Type B pancreatic cell (in vitro differentiated cells): ENCODE results near the gene BUD23. TPM values are rescaled to one million over a fixed set of nuclear protein-coding genes. Genes with fewer than 3 reads are reported as not detected.

Experiments
- DNase-seq: peaks from one replicate; pipeline ENCODE4 v3.0.0; 2021; ENCODE audit warnings: mixed read lengths; ENCODE audit not compliant: unreplicated experiment; ENCODE audit errors: extremely low spot score
- H3K27ac Mint-ChIP-seq: 2 replicates; pipeline ENCODE4 v1.8.0; 2021; ENCODE audit warnings: mild to moderate bottlenecking, mixed read lengths
- H3K27me3 Mint-ChIP-seq: 2 replicates; pipeline ENCODE4 v1.8.0; 2021; ENCODE audit warnings: mixed read lengths
- H3K36me3 Mint-ChIP-seq: 2 replicates; pipeline ENCODE4 v1.8.0; 2021; ENCODE audit warnings: mixed read lengths
- H3K4me1 Mint-ChIP-seq: one replicate; pipeline ENCODE4 v1.8.0; 2021; ENCODE audit warnings: mixed read lengths; ENCODE audit not compliant: unreplicated experiment
- H3K4me3 Mint-ChIP-seq: 2 replicates; pipeline ENCODE4 v1.8.0; 2021; ENCODE audit warnings: mild to moderate bottlenecking, mixed read lengths
- H3K9me3 Mint-ChIP-seq: 2 replicates; pipeline ENCODE4 v1.8.0; 2021; ENCODE audit warnings: mixed read lengths
- total RNA-seq: library from RNA; stranded (reverse); gene quantifications from 2 replicates; pipeline ENCODE4 v1.2.1, GENCODE V29; 2021; ENCODE audit warnings: low replicate concordance
- TF ChIP-seq, protein P1 (sequence below): fragments of 200-600 bp; sonication (generic); conservative IDR thresholded peaks from 2 replicates; pipeline ENCODE4 v1.5.0; 2021; ENCODE audit warnings: antibody characterized with exemption, mild to moderate bottlenecking

BUD23 gene
- total RNA-seq, 1 donor from 2014 or later: 68.4 TPM

DNA sequence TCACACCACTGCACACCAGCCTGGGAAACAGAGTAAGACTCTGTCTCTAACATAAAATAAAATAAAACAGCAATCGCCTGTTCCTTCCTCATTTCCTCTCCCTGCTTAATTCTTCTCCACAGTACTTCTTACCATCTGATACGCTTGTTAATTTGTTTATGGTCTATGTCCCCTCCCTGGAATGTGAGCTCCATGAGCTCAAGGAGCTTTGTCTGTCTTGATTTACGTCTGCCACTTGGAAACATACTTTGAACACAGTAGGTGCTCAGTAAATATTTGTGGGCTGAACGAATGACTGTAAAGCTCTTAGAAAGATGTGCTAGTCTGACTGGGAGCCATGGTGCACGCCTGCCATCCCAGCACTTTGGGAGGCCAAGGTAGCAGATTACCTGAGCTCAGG, 45.2 kb downstream of the BUD23 start:
- TF ChIP-seq, protein P1, sequence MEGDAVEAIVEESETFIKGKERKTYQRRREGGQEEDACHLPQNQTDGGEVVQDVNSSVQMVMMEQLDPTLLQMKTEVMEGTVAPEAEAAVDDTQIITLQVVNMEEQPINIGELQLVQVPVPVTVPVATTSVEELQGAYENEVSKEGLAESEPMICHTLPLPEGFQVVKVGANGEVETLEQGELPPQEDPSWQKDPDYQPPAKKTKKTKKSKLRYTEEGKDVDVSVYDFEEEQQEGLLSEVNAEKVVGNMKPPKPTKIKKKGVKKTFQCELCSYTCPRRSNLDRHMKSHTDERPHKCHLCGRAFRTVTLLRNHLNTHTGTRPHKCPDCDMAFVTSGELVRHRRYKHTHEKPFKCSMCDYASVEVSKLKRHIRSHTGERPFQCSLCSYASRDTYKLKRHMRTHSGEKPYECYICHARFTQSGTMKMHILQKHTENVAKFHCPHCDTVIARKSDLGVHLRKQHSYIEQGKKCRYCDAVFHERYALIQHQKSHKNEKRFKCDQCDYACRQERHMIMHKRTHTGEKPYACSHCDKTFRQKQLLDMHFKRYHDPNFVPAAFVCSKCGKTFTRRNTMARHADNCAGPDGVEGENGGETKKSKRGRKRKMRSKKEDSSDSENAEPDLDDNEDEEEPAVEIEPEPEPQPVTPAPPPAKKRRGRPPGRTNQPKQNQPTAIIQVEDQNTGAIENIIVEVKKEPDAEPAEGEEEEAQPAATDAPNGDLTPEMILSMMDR: no peak
- no peak for DNase-seq
- H3K27me3 Mint-ChIP-seq: peaks cover 3% of the 10 kb centered on the region
- no peaks in the 10 kb centered on the region for H3K36me3 Mint-ChIP-seq
- H3K9me3 Mint-ChIP-seq: no peaks in the 10 kb centered on the region
- H3K4me3 Mint-ChIP-seq: no peak overlapping the region
- peak overlapping the region; percentile 13 for H3K27ac Mint-ChIP-seq
- H3K4me1 Mint-ChIP-seq: peaks cover 5% of the 10 kb centered on the region

DNA sequence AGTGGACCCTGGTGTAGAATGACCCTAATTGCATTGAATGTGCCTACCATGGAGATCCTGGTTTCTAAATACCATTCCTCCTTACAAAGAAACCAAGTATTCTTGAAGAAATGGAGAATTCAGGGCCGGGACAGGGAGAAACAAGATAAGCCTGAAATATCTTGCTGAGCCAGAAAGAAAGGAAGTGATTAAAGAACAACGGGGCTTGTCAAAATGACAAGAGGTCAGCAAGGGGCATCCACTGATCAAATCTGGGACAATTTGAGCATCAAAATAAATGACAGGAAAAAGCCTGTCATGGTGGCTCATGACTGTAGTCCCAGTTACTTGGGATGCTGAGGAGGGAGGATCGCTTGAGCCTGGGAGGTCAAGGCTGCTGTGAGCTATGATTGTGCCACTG, 47.1 kb downstream of the BUD23 start:
- peaks cover 12% of the 10 kb centered on the region for H3K4me1 Mint-ChIP-seq
- H3K27me3 Mint-ChIP-seq: peaks cover 3% of the 10 kb centered on the region
- peak overlapping the region; percentile 19 for H3K27ac Mint-ChIP-seq
- H3K9me3 Mint-ChIP-seq: peaks cover 3% of the 10 kb centered on the region
- TF ChIP-seq, protein P1: no peak
- H3K4me3 Mint-ChIP-seq: peak overlapping the region; percentile 5
- H3K36me3 Mint-ChIP-seq: no peaks in the 10 kb centered on the region
- no peak for DNase-seq

DNA sequence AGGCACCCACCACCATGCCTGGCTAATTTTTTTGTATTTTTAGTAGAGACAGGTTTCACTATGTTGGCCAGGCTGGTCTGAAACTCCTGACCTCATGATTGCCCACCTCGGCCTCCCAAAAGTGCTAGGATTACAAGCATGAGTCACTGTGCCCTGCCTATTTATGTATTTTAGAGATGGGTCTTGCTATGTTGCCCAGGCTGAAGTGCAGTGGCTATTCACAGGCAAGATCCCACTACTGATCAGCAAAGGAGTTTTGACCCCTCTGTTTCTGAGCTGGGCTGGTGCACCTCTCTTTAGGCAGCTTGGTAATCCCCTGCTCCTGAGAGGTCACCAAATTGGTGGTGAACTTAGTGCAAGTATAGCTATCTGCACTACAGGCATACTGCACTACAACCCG, 49.0 kb downstream of the BUD23 start:
- H3K9me3 Mint-ChIP-seq: peaks cover 3% of the 10 kb centered on the region
- H3K4me3 Mint-ChIP-seq: no peak overlapping the region
- H3K36me3 Mint-ChIP-seq: no peaks in the 10 kb centered on the region
- TF ChIP-seq, protein P1: no peak
- peaks cover 12% of the 10 kb centered on the region for H3K4me1 Mint-ChIP-seq
- no peak overlapping the region for H3K27ac Mint-ChIP-seq
- no peak for DNase-seq
- H3K27me3 Mint-ChIP-seq: peaks cover 3% of the 10 kb centered on the region

DNA sequence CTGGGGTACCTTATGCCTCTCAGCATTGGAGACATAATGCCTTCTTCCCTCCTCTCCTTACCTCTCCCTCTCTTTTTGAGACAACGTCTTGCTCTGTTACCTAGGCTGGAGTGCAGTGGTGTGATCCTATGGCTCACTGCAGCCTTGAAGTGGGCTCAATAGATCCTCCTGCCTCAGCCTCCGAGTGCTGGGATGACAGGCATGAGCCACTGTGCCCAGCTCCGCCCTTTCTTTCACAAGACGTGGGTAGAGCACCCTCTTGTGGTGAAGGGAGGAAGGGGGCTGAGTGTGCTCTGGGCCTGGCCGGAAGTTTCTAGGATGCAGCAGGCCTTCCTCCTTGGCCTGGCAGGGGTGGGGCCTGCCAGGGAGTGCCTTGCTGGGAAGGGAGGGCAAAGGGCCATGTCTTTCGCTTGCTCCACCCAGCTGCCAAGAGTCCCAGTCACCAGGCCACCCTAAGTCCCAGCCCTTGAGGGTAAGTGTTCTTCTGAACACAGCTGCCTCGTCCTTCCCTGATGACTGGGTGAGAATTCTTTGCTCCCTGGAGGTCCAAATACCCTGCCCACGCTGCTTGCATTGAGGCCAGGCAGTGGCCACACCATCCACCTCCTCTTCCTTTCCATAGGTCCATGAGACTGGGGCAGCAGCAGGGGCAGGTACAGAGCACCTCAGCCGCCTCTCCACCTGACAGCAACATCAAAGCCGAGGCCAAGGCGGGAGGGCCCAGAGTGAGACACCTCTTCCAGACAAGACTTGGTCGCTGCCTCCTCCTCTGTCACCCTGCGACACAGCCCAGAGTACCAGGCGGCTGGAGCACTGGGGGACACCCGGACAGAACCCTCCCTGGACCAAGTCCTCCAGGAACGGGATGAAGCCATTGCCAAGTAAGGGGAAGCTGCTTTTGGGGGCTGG, 51.5 kb downstream of the BUD23 start:
- H3K9me3 Mint-ChIP-seq: peaks cover 3% of the 10 kb centered on the region
- DNase-seq: peak; percentile 79
- H3K27me3 Mint-ChIP-seq: no peaks in the 10 kb centered on the region
- peak overlapping the region; percentile 44 for H3K4me3 Mint-ChIP-seq
- no peaks in the 10 kb centered on the region for H3K36me3 Mint-ChIP-seq
- H3K4me1 Mint-ChIP-seq: peaks cover 12% of the 10 kb centered on the region
- H3K27ac Mint-ChIP-seq: peak overlapping the region; percentile 85
- TF ChIP-seq, protein P1: peak; percentile 85

DNA sequence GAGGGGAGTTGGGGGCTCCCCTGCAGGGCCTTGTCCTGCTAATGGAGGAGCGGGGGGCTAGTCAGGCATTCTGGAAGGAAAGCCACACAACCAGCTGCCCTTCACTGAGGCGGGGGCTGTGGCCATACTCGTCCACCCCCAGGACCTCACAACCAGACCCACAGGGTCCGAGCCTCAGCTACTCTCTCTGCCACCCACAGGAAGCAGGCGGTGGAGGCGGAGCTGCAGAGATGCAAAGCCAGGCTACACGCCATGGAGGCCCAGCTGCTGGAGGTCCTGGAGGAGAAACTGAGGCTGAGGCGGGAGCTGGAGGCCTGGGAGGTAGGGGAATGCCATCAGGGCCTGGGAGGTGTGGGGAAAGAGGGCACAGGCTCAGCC, 52.1 kb downstream of the BUD23 start:
- Mint-ChIP-seq H3K4me1 (peaks cover 9% of the 10 kb centered on the region), H3K36me3 (no peaks in the 10 kb centered on the region), H3K27ac (no peak overlapping the region), H3K27me3 (no peaks in the 10 kb centered on the region), H3K4me3 (no peak overlapping the region), H3K9me3 (peaks cover 3% of the 10 kb centered on the region)
- DNase-seq: no peak
- TF ChIP-seq, protein P1: no peak
